ENCODE measurements around the gene FERMT3.
A peak's percentile ranks its signal among the peaks of the same experiment; 100 is the strongest.
"Not testable (repeated sequence)": the region's sequence is repeated elsewhere in the genome, so short reads cannot be mapped to it uniquely, and the experiment has no call there.

Gene FERMT3

GRCh38 chr11:64240435-64241240, 34.1 kb downstream of the FERMT3 start, which contains the start of gene FKBP2:
Gene FKBP2 (plus strand): TSS chr11:64241095. CDS start chr11:64242388, 1,293 bp downstream.
- no peak for FAIRE-seq
- TF ChIP-seq POLR2A (IDR thresholded peaks at IDR 0.05; ENCODE audit: low read depth, low read length): peak; percentile 58
- DNase-seq (ENCODE audit: insufficient read length, low spot score): peak; percentile 96

- no peak for TF ChIP-seq POLR2A (IDR thresholded peaks at IDR 0.05; ENCODE audit: low read depth, low read length)
- peak; percentile 81 for DNase-seq (ENCODE audit: insufficient read length, low spot score)
- FAIRE-seq: no peak
Observed at GRCh38 chr11:64241241-64241490, 34.6 kb downstream of the FERMT3 start.

- FAIRE-seq (no peak), DNase-seq (ENCODE audit: insufficient read length, low spot score) (peak; percentile 88)
- TF ChIP-seq POLR2A (IDR thresholded peaks at IDR 0.05; ENCODE audit: low read depth, low read length): peak; percentile 81
Observed at GRCh38 chr11:64241491-64242374, 35.2 kb downstream of the FERMT3 start.

GRCh38 chr11:64243236-64243854, 36.8 kb downstream of the FERMT3 start:
- DNase-seq (ENCODE audit: insufficient read length, low spot score): no peak
- no peak for FAIRE-seq
- no peak for TF ChIP-seq POLR2A (IDR thresholded peaks at IDR 0.05; ENCODE audit: low read depth, low read length)

GRCh38 chr11:64244107-64244506, 37.6 kb downstream of the FERMT3 start:
- DNase-seq (ENCODE audit: insufficient read length, low spot score): no peak
- no peak for TF ChIP-seq POLR2A (IDR thresholded peaks at IDR 0.05; ENCODE audit: low read depth, low read length)
- no peak for FAIRE-seq

GRCh38 chr11:64244966-64245365, 38.4 kb downstream of the FERMT3 start:
- DNase-seq (ENCODE audit: insufficient read length, low spot score) (no peak), FAIRE-seq (no peak)
- no peak for TF ChIP-seq POLR2A (IDR thresholded peaks at IDR 0.05; ENCODE audit: low read depth, low read length)

GRCh38 chr11:64245401-64245796, 38.9 kb downstream of the FERMT3 start:
- no peak for FAIRE-seq
- TF ChIP-seq POLR2A (IDR thresholded peaks at IDR 0.05; ENCODE audit: low read depth, low read length): 0 out of 2 replicates have a peak, but pooled peaks have one; percentile 7
- no peak for DNase-seq (ENCODE audit: insufficient read length, low spot score)

- TF ChIP-seq POLR2A (IDR thresholded peaks at IDR 0.05; ENCODE audit: low read depth, low read length): peak; percentile 94
- DNase-seq (ENCODE audit: insufficient read length, low spot score): no peak
- no peak for FAIRE-seq
Observed at GRCh38 chr11:64245797-64246620, 39.5 kb downstream of the FERMT3 start.

GRCh38 chr11:64246621-64246870, 40.0 kb downstream of the FERMT3 start:
- DNase-seq (ENCODE audit: insufficient read length, low spot score); FAIRE-seq: not testable (repeated sequence)

GRCh38 chr11:64246871-64247728, 40.6 kb downstream of the FERMT3 start, which contains the start of gene PPP1R14B:
Gene PPP1R14B (minus strand): TSS chr11:64246943. CDS start chr11:64246673, 270 bp downstream.
- TF ChIP-seq POLR2A (IDR thresholded peaks at IDR 0.05; ENCODE audit: low read depth, low read length): no peak; the same call in 1 of the 2 replicates
- no peak for DNase-seq (ENCODE audit: insufficient read length, low spot score)
- no peak for FAIRE-seq

- TF ChIP-seq POLR2A (IDR thresholded peaks at IDR 0.05; ENCODE audit: low read depth, low read length): no peak
Observed at GRCh38 chr11:64247729-64248531, 41.4 kb downstream of the FERMT3 start.

GRCh38 chr11:64248578-64248977, 42.1 kb downstream of the FERMT3 start:
- no peak for TF ChIP-seq POLR2A (IDR thresholded peaks at IDR 0.05; ENCODE audit: low read depth, low read length)
- FAIRE-seq (no peak), DNase-seq (ENCODE audit: insufficient read length, low spot score) (no peak)

More at GRCh38 chr11:64247729-64248531, 41.4 kb downstream of the FERMT3 start:
- FAIRE-seq (no peak), DNase-seq (ENCODE audit: insufficient read length, low spot score) (no peak)
